Upper lobe of left lung (tissue), 6 donors: ENCODE data around the gene SCN1B. TPM values are rescaled to one million over a fixed set of nuclear protein-coding genes. Genes with fewer than 3 reads are reported as not detected.

ENCODE experiments used
- ATAC-seq, 2 donors: fragments of 200-7000 bp; cut with Tn5 transposase; one replicate each; pipeline ENCODE4 v1.9.1; 2022; ENCODE audit warnings: mild to moderate bottlenecking in 2 of 2, moderate library complexity in 2 of 2; ENCODE audit not compliant: low FRiP score in 2 of 2
- DNase-seq, 2 donors: peaks; one replicate each; pipeline ENCODE4 v3.0.0-alpha.2; 2019 to 2020
- H3K27ac ChIP-seq, 4 donors: fragments of 200-600 bp; sonication (generic); one replicate each; pipeline ENCODE4 v1.5.1; 2016 to 2019
- H3K27me3 ChIP-seq, 4 donors: fragments of 200-600 bp; sonication (generic); one replicate each; pipeline ENCODE4 v1.5.1; 2017 to 2019
- H3K36me3 ChIP-seq, 4 donors: fragments of 200-600 bp; sonication (generic); one replicate each; pipeline ENCODE4 v1.5.1; 2016 to 2019
- H3K4me1 ChIP-seq, 4 donors: fragments of 200-600 bp; sonication (generic); one replicate each; pipeline ENCODE4 v1.5.1; 2018 to 2019
- H3K4me3 ChIP-seq, 4 donors: fragments of 200-600 bp; sonication (generic); one replicate each; pipeline ENCODE4 v1.5.1; 2017 to 2019; ENCODE audit warnings: mild to moderate bottlenecking in 2 of 4, moderate library complexity in 1 of 4
- H3K9me3 ChIP-seq, 4 donors: fragments of 200-600 bp; sonication (generic); one replicate each; pipeline ENCODE4 v1.5.1; 2018 to 2019
- CTCF ChIP-seq, 6 experiments: fragments of 450-650 bp in 4 of 6; fragments of 200-600 bp in 2 of 6; sonication (generic) in 2 of 6; IDR thresholded peaks; one replicate each; pipeline ENCODE4 v1.5.1; 2016 to 2019; ENCODE audit warnings: antibody characterized with exemption in 6 of 6
- EP300 ChIP-seq, 4 donors: sonication (generic); formaldehyde crosslinking; IDR thresholded peaks; one replicate each; pipeline ENCODE4 v1.5.1; 2017; ENCODE audit warnings: antibody characterized with exemption in 4 of 4, control low read depth in 2 of 4
- POLR2A ChIP-seq, 4 donors: fragments of 450-650 bp; IDR thresholded peaks; one replicate each; pipeline ENCODE4 v1.5.1; 2016 to 2017; ENCODE audit warnings: antibody characterized with exemption in 4 of 4, mild to moderate bottlenecking in 2 of 4
- POLR2AphosphoS5 ChIP-seq, 2 donors: sonication (generic); formaldehyde crosslinking; IDR thresholded peaks; one replicate each; pipeline ENCODE4 v1.5.1; 2017; ENCODE audit warnings: antibody characterized with exemption in 2 of 2
- WGBS, 2 donors: methylation state at CpG; one replicate each; pipeline ENCODE4 v1.1.5; 2017 to 2018; 5-methylcytosine and 5-hydroxymethylcytosine counted together
- total RNA-seq, 6 donors: library from RNA; depleted of rRNA in 4 of 6; stranded (reverse); fragments of >200 nt in 4 of 6; gene quantifications; one replicate each; pipeline versions ENCODE4 v1.1.0 to v1.2.1, GENCODE V29; 2016 to 2021
- donor health status: DM: no; HTN: no; CAD: no; lungs with moderate emphysema.
- donor health status: DM: no; HTN: yes; CAD: no; lungs with severe emphysema.

The SCN1B gene
- total RNA-seq, 6 donors from 2014 or later = 2.9 to 13.1 (median 6.9) TPM

GRCh38 chr19:35076657-35077056 is 46.4 kb downstream of the SCN1B start:
- Histone ChIP-seq H3K4me3 (no peak overlapping the region), H3K27me3 (no peaks in the 10 kb centered on the region), H3K9me3 (no peaks in the 10 kb centered on the region), H3K4me1 (no peaks in the 10 kb centered on the region), H3K27ac (no peak overlapping the region), H3K36me3 (no peaks in the 10 kb centered on the region)
- DNase-seq (peak in 1 of 2 donors; percentile 76), ATAC-seq (no peak)
- 65 to 66% methylated on average over 5 to 8 of the region's 8 CpGs for WGBS, 2 donors
- no peak for TF ChIP-seq CTCF (IDR thresholded peaks at IDR 0.05)
- no peak for TF ChIP-seq EP300 (IDR thresholded peaks at IDR 0.05)
- TF ChIP-seq POLR2AphosphoS5 (IDR thresholded peaks at IDR 0.05) = no peak
- no peak for TF ChIP-seq POLR2A (IDR thresholded peaks at IDR 0.05)

- H3K4me1 ChIP-seq = no peaks in the 10 kb centered on the region
- WGBS, 2 donors = 89 to 91% methylated on average over 17 of the region's 17 CpGs
- DNase-seq = no peak
These were observed 47.3 kb downstream of the SCN1B start for GRCh38 chr19:35077411-35078223.

GRCh38 chr19:35079826-35080225 is 49.6 kb downstream of the SCN1B start:
- Histone ChIP-seq H3K27me3 (no peaks in the 10 kb centered on the region), H3K36me3 (no peaks in the 10 kb centered on the region), H3K4me3 (no peak overlapping the region), H3K27ac (no peak overlapping the region), H3K9me3 (no peaks in the 10 kb centered on the region), H3K4me1 (no peaks in the 10 kb centered on the region)
- DNase-seq (peak in 1 of 2 donors; percentile 61), ATAC-seq (peak in 1 of 2 donors; percentile 2)
- WGBS, 2 donors = 95% methylated on average over 9 to 13 of the region's 14 CpGs
- no peak for TF ChIP-seq CTCF (IDR thresholded peaks at IDR 0.05)
- no peak for TF ChIP-seq POLR2A (IDR thresholded peaks at IDR 0.05)
- TF ChIP-seq POLR2AphosphoS5 (IDR thresholded peaks at IDR 0.05) = no peak
- TF ChIP-seq EP300 (IDR thresholded peaks at IDR 0.05) = no peak

More at GRCh38 chr19:35077411-35078223, 47.3 kb downstream of the SCN1B start:
- Histone ChIP-seq H3K36me3 (no peaks in the 10 kb centered on the region), H3K4me3 (no peak overlapping the region), H3K27ac (no peak overlapping the region), H3K9me3 (no peaks in the 10 kb centered on the region), H3K27me3 (no peaks in the 10 kb centered on the region)
- ATAC-seq = no peak
- no peak for TF ChIP-seq CTCF (IDR thresholded peaks at IDR 0.05)
- no peak for TF ChIP-seq POLR2AphosphoS5 (IDR thresholded peaks at IDR 0.05)
- TF ChIP-seq POLR2A (IDR thresholded peaks at IDR 0.05) = no peak
- no peak for TF ChIP-seq EP300 (IDR thresholded peaks at IDR 0.05)

GRCh38 chr19:35080613-35081170 is 50.4 kb downstream of the SCN1B start:
- Histone ChIP-seq H3K27ac (no peak overlapping the region), H3K4me3 (no peak overlapping the region), H3K4me1 (no peaks in the 10 kb centered on the region), H3K36me3 (no peaks in the 10 kb centered on the region), H3K9me3 (no peaks in the 10 kb centered on the region), H3K27me3 (no peaks in the 10 kb centered on the region)
- no peak for ATAC-seq
- 71 to 87% methylated on average over 5 to 16 of the region's 16 CpGs for WGBS, 2 donors
- no peak for TF ChIP-seq POLR2A (IDR thresholded peaks at IDR 0.05)
- TF ChIP-seq EP300 (IDR thresholded peaks at IDR 0.05) = no peak
- no peak for TF ChIP-seq POLR2AphosphoS5 (IDR thresholded peaks at IDR 0.05)
- no peak for TF ChIP-seq CTCF (IDR thresholded peaks at IDR 0.05)
- peak in 1 of 2 donors; percentile 58 for DNase-seq
